Mesothelial cell of epicardium (in vitro differentiated cells): ENCODE results near the gene SPRED2. TPM values are rescaled to one million over a fixed set of nuclear protein-coding genes. Genes with fewer than 3 reads are reported as not detected.

Experiments used
- DNase-seq, 2 experiments: peaks; one replicate each; pipeline ENCODE4 v3.0.0; 2021; ENCODE audit warnings: low spot score in 2 of 2; ENCODE audit not compliant: unreplicated experiment in 2 of 2
- H3K27ac Mint-ChIP-seq: 2 replicates; pipeline ENCODE4 v1.8.0; 2021; ENCODE audit warnings: mixed read lengths
- H3K27me3 Mint-ChIP-seq: 2 replicates; pipeline ENCODE4 v1.8.0; 2021; ENCODE audit warnings: low read depth, mixed read lengths
- H3K36me3 Mint-ChIP-seq: 2 replicates; pipeline ENCODE4 v1.8.0; 2021; ENCODE audit warnings: mixed read lengths
- H3K4me1 Mint-ChIP-seq: 2 replicates; pipeline ENCODE4 v1.8.0; 2021; ENCODE audit warnings: mixed read lengths
- H3K4me3 Mint-ChIP-seq: 2 replicates; pipeline ENCODE4 v1.8.0; 2021; ENCODE audit warnings: mild to moderate bottlenecking, moderate library complexity, mixed read lengths
- H3K9me3 Mint-ChIP-seq: 2 replicates; pipeline ENCODE4 v1.8.0; 2021; ENCODE audit warnings: mixed read lengths
- total RNA-seq: library from RNA; stranded (reverse); gene quantifications from 3 replicates; pipeline ENCODE4 v1.2.1, GENCODE V29; 2021
- TF ChIP-seq, protein P1 (sequence below): fragments of 200-600 bp; sonication (generic); IDR thresholded peaks from one replicate; pipeline ENCODE4 v1.5.0; 2021; ENCODE audit warnings: antibody characterized with exemption; ENCODE audit not compliant: unreplicated experiment

The SPRED2 gene
- total RNA-seq, 1 donor from 2014 or later: 31.5 TPM

DNA sequence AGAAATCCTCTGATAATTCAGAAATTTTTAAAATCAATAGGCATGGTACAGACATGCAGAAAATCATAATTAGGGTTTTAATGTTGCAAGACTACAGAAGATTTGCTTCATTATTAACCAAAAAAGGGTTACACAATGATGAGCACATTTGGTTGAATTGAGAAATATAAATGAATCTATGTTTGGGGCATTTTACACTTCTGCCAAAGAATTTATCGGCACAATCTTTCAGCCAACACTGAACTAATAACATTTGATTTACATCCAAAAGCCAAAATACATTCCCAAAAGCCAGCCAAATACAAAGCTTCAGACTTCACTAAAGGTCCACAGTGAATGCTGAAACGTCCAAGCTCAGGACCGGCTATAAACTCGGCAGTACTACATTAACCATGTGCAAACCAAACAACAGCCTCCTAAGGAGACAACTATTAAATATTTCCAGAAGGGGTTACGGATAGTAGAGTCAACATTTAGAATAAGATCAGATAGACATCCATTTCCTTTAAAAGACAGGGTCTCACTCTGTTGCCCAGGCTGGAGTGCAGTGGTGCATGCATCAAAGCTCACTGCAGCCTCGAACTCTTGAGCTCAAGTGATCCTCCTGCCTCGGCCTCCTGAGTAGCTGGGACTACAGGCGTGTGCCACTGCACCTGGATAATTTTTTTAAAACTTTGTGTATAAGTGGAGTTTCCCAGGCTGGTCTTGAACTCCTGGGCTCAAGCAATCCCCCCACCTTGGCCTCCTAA, 29.4 kb downstream of the SPRED2 start:
- H3K9me3 Mint-ChIP-seq: peaks cover 7% of the 10 kb centered on the region
- no peak for DNase-seq
- no peak overlapping the region for H3K4me3 Mint-ChIP-seq
- peaks cover 7% of the 10 kb centered on the region for H3K36me3 Mint-ChIP-seq
- TF ChIP-seq, protein P1, sequence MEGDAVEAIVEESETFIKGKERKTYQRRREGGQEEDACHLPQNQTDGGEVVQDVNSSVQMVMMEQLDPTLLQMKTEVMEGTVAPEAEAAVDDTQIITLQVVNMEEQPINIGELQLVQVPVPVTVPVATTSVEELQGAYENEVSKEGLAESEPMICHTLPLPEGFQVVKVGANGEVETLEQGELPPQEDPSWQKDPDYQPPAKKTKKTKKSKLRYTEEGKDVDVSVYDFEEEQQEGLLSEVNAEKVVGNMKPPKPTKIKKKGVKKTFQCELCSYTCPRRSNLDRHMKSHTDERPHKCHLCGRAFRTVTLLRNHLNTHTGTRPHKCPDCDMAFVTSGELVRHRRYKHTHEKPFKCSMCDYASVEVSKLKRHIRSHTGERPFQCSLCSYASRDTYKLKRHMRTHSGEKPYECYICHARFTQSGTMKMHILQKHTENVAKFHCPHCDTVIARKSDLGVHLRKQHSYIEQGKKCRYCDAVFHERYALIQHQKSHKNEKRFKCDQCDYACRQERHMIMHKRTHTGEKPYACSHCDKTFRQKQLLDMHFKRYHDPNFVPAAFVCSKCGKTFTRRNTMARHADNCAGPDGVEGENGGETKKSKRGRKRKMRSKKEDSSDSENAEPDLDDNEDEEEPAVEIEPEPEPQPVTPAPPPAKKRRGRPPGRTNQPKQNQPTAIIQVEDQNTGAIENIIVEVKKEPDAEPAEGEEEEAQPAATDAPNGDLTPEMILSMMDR: no peak
- no peaks in the 10 kb centered on the region for H3K27me3 Mint-ChIP-seq
- H3K4me1 Mint-ChIP-seq: peaks cover 23% of the 10 kb centered on the region
- no peak overlapping the region for H3K27ac Mint-ChIP-seq

DNA sequence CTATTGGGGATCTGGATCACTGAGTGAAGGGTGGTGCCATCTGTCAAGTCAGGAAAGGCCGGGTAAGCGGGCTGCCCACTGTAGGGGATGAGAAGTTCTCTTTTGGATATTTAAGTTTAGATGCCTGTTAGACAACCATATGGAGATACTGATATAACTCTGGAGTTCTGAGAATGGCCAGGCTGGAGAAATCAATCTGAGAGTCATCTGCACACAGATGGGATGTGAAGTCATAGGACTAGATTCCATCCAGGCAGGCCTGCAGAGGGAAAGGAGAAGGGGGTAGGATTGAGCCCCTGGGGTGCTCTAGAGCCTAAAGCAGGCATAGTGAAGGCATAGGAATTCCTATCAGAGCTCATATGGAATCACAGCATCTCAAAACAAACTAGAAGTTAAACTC, 30.1 kb downstream of the SPRED2 start:
- Mint-ChIP-seq H3K9me3 (peaks cover 12% of the 10 kb centered on the region), H3K36me3 (peaks cover 7% of the 10 kb centered on the region), H3K27ac (no peak overlapping the region), H3K4me3 (no peak overlapping the region), H3K27me3 (no peaks in the 10 kb centered on the region), H3K4me1 (peaks cover 20% of the 10 kb centered on the region)
- DNase-seq: no peak
- TF ChIP-seq, protein P1: no peak

DNA sequence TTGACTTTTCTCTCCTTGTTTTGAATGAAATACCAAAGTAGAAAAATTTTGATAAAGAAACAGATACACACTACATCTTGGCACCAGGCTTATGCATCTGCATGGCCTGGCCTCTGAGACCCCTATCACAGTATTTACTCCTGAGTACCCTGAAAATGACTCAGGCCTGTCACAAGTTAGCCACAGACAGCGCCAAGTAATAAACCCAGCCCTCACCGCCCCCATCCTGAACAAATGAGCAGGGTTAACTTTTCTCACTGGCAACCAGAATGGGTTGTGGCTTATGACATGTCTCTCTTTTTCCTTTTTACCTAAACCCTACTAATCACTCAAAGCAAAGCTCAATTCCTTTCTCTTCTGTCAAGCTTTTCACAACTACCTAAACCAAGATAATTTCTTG, 35.3 kb downstream of the SPRED2 start:
- TF ChIP-seq, protein P1: no peak
- peaks cover 4% of the 10 kb centered on the region for H3K4me1 Mint-ChIP-seq
- H3K9me3 Mint-ChIP-seq: peaks cover 12% of the 10 kb centered on the region

DNA sequence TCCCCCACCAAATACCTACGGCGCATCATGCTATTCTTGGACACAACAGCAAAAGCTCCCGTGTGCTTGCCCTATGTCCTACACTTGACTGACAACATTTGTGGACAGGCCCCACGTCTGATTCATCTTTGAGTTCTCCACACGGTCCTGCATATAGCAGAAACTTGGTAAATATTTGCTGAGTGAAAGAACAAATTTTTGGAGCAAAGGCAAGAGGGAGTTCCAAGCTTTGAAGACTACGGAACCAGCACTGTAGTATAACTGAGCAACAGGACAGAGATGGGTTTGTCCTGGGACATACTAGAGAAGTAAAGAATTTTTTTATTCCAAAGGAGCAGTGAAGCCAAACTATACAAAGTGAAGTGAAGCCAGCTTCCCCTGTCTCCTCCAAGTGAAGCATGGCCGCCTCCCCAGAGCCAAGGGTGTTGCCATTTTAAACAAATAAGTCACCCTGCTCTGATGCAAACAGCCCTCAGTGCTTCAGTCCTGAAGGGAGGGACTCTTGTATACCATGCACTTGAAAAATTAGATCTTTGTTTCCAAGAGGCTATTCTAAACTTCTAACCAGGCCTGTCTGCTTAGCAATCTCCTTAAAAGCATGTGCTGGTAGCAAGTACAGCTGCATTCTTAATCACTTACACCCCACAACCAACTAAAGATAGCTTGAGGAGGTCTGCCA, 35.9 kb downstream of the SPRED2 start:
- Mint-ChIP-seq H3K4me1 (peaks cover 4% of the 10 kb centered on the region), H3K4me3 (no peak overlapping the region), H3K9me3 (peaks cover 12% of the 10 kb centered on the region), H3K36me3 (peaks cover 7% of the 10 kb centered on the region), H3K27me3 (no peaks in the 10 kb centered on the region), H3K27ac (no peak overlapping the region)
- no peak for DNase-seq
- TF ChIP-seq, protein P1: no peak

More for the DNA sequence above, 35.3 kb downstream of the SPRED2 start:
- H3K27ac Mint-ChIP-seq: no peak overlapping the region
- no peak for DNase-seq
- H3K36me3 Mint-ChIP-seq: peaks cover 7% of the 10 kb centered on the region
- no peaks in the 10 kb centered on the region for H3K27me3 Mint-ChIP-seq
- no peak overlapping the region for H3K4me3 Mint-ChIP-seq

DNA sequence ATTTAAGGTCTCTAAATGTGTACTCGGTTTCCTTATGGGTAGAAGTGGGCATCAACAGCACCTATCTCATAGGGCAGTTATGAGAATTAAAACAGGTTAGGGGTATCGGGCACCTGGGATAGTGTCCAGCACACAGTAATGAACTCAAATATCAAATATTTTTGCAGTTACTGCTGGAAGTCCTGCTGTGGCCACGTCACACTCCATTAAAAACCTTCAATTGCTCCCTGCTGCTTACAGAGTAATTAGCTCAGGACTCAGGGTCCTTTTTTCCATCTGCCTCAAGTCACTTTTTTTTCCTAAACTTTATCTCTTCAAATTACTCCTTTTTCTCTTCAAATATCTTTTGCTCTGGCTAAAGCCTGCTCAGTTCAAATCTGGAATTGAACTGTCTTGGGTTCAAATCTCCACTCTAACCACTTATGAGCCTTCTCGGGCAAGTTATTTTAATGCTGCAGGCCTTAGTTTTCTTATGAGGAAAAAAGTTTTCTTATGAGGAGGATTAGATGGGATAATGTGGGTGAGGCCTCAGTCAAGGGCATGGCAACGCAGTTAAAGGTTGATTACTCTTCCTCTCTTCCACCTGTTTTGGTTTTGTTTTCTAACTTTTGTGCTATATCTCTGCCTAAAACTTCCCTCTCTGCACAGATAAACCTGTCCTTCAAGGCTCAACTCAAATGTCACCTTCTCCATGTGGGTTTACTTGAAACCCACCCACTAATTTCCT, 36.6 kb downstream of the SPRED2 start:
- H3K9me3 Mint-ChIP-seq: peaks cover 12% of the 10 kb centered on the region
- H3K36me3 Mint-ChIP-seq: peaks cover 7% of the 10 kb centered on the region
- TF ChIP-seq, protein P1: no peak
- H3K4me3 Mint-ChIP-seq: no peak overlapping the region
- H3K27ac Mint-ChIP-seq: no peak overlapping the region
- H3K4me1 Mint-ChIP-seq: peaks cover 5% of the 10 kb centered on the region
- no peaks in the 10 kb centered on the region for H3K27me3 Mint-ChIP-seq
- DNase-seq: no peak
